ENCODE data around the gene OVAAL.
A peak's percentile ranks its signal among the peaks of the same experiment; 100 is the strongest.

The OVAAL gene

GRCh38 chr1:180524915-180525714, 33.6 kb upstream of the OVAAL start:
- no peak for TF ChIP-seq CTCF (IDR thresholded peaks at IDR 0.05; ENCODE audit: poor library complexity, severe bottlenecking)
- no peak overlapping the region for H3K27ac ChIP-seq (ENCODE audit: poor library complexity, severe bottlenecking)
- H3K36me3 ChIP-seq (ENCODE audit: low read depth) = no peaks in the 10 kb centered on the region
- no peak overlapping the region for H3K4me3 ChIP-seq (ENCODE audit: severe bottlenecking)
- no peaks in the 10 kb centered on the region for H3K9me3 ChIP-seq (ENCODE audit: severe bottlenecking)
- peaks cover 40% of the 10 kb centered on the region for H3K4me1 ChIP-seq (ENCODE audit: insufficient read depth, poor library complexity, severe bottlenecking)
- ATAC-seq (ENCODE audit: low read depth) = no peak
- no peak for DNase-seq (ENCODE audit: low spot score)
- no peaks in the 10 kb centered on the region for H3K27me3 ChIP-seq (ENCODE audit: insufficient read depth, poor library complexity, severe bottlenecking)

GRCh38 chr1:180525715-180526039, 33.1 kb upstream of the OVAAL start:
- H3K27me3 ChIP-seq (ENCODE audit: insufficient read depth, poor library complexity, severe bottlenecking) = no peaks in the 10 kb centered on the region
- H3K27ac ChIP-seq (ENCODE audit: poor library complexity, severe bottlenecking) = no peak overlapping the region
- H3K36me3 ChIP-seq (ENCODE audit: low read depth) = no peaks in the 10 kb centered on the region
- H3K4me1 ChIP-seq (ENCODE audit: insufficient read depth, poor library complexity, severe bottlenecking) = peaks cover 45% of the 10 kb centered on the region
- H3K9me3 ChIP-seq (ENCODE audit: severe bottlenecking) = no peaks in the 10 kb centered on the region
- no peak for TF ChIP-seq CTCF (IDR thresholded peaks at IDR 0.05; ENCODE audit: poor library complexity, severe bottlenecking)
- H3K4me3 ChIP-seq (ENCODE audit: severe bottlenecking) = no peak overlapping the region
- ATAC-seq (ENCODE audit: low read depth) = no peak
- DNase-seq (ENCODE audit: low spot score) = no peak

GRCh38 chr1:180527101-180527669, 31.6 kb upstream of the OVAAL start:
- Histone ChIP-seq H3K9me3 (ENCODE audit: severe bottlenecking) (no peaks in the 10 kb centered on the region), H3K27me3 (ENCODE audit: insufficient read depth, poor library complexity, severe bottlenecking) (no peaks in the 10 kb centered on the region), H3K27ac (ENCODE audit: poor library complexity, severe bottlenecking) (no peak overlapping the region), H3K4me1 (ENCODE audit: insufficient read depth, poor library complexity, severe bottlenecking) (peaks cover 36% of the 10 kb centered on the region), H3K36me3 (ENCODE audit: low read depth) (no peaks in the 10 kb centered on the region), H3K4me3 (ENCODE audit: severe bottlenecking) (no peak overlapping the region)
- TF ChIP-seq CTCF (IDR thresholded peaks at IDR 0.05; ENCODE audit: poor library complexity, severe bottlenecking) = no peak
- no peak for ATAC-seq (ENCODE audit: low read depth)
- DNase-seq (ENCODE audit: low spot score) = no peak

GRCh38 chr1:180528868-180529470, 29.8 kb upstream of the OVAAL start:
- H3K9me3 ChIP-seq (ENCODE audit: severe bottlenecking) = no peaks in the 10 kb centered on the region
- H3K36me3 ChIP-seq (ENCODE audit: low read depth) = no peaks in the 10 kb centered on the region
- no peak overlapping the region for H3K4me3 ChIP-seq (ENCODE audit: severe bottlenecking)
- ATAC-seq (ENCODE audit: low read depth) = no peak
- no peak for DNase-seq (ENCODE audit: low spot score)
- peaks cover 26% of the 10 kb centered on the region for H3K4me1 ChIP-seq (ENCODE audit: insufficient read depth, poor library complexity, severe bottlenecking)
- no peak overlapping the region for H3K27ac ChIP-seq (ENCODE audit: poor library complexity, severe bottlenecking)
- H3K27me3 ChIP-seq (ENCODE audit: insufficient read depth, poor library complexity, severe bottlenecking) = no peaks in the 10 kb centered on the region
- TF ChIP-seq CTCF (IDR thresholded peaks at IDR 0.05; ENCODE audit: poor library complexity, severe bottlenecking) = no peak

- H3K36me3 ChIP-seq (ENCODE audit: low read depth) = no peaks in the 10 kb centered on the region
- H3K27ac ChIP-seq (ENCODE audit: poor library complexity, severe bottlenecking) = peak overlapping the region; percentile 37
- no peaks in the 10 kb centered on the region for H3K27me3 ChIP-seq (ENCODE audit: insufficient read depth, poor library complexity, severe bottlenecking)
- H3K4me1 ChIP-seq (ENCODE audit: insufficient read depth, poor library complexity, severe bottlenecking) = peaks cover 26% of the 10 kb centered on the region
- DNase-seq (ENCODE audit: low spot score) (peak; percentile 73), ATAC-seq (ENCODE audit: low read depth) (peak; percentile 97)
- TF ChIP-seq CTCF (IDR thresholded peaks at IDR 0.05; ENCODE audit: poor library complexity, severe bottlenecking) = no peak
- no peaks in the 10 kb centered on the region for H3K9me3 ChIP-seq (ENCODE audit: severe bottlenecking)
- H3K4me3 ChIP-seq (ENCODE audit: severe bottlenecking) = no peak overlapping the region
Observed at GRCh38 chr1:180530501-180530900, 28.3 kb upstream of the OVAAL start.

Data from RWPE2 (cell line).